ENCODE data around the gene SBF2.

SBF2 gene

DNA sequence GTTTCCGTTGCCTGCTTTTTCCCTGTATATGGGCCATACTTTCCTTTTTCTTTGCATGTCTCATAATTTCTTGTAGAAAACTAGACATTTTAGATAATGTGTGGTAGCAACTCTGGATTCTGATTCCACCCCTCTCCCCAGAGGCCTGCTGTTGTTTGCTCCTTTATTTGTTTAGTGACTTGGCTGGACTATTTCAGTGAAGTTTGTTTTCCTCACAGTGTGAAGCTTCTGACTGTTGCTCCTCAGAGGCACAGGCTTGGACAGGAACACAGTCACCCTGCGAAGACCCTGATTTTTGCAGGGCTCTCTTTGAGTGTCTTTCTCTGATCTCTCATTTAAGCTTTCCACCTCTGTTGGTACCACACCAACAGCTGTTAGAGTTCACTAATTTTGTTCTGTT, 557.7 kb downstream of the SBF2 start:
- DNase-seq, result no peak

DNA sequence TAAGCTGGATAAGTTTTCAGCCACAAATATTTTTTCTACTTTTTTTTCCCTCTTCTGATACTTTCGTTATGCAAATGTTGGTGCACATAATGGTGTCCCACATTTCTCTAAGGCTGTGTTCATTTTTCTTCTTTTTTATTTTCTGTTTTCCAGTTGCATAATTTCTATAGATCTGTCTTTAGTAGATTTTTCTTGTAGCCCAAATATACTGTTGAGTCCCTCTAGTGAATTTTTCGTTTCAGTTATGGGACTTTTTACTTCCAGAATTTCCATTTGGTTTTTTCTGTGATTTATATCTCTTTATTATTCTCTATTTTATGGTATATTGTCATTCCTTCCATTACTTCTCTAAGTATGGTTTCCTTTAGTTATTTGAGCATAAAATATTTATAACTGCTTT, 558.1 kb downstream of the SBF2 start:
- DNase-seq, result no peak

DNA sequence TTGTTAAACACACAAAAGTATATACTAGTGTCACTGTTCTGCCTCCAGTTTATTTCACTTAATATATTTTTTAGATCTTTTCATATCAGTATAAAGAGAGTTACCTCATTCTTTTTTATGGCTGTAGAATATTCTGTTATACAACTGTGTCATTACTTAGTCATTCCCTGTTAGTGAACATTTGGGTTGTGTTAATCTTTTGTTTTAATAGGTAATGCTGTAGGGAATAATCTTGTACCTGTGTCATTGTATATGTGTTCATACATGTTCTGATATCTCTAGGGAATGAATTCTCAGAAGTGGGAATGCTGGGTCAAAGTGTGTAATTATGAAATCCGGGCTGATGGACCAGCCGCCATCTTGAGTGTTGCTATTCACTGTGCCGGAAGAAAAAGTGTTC, 558.8 kb downstream of the SBF2 start:
- no peak for DNase-seq

DNA sequence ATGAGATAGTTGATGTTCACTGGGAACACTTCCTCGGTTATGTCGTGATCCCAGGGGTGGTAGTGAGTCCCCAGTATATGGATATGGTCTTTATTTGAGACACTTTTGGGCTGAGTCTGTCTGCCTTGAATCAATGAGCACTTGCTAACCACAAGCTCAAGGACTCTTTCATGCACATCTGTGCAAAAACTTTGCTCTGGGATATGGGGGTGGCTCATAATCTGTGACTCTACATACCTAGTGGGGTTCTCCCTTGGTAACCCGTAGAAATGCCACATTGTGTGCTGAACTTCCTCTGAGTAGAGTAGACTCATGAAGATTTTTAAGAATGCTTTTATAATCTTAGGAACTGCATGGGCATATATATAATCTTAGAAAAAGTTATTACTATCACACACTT, 560.8 kb downstream of the SBF2 start:
- no peak for DNase-seq

DNA sequence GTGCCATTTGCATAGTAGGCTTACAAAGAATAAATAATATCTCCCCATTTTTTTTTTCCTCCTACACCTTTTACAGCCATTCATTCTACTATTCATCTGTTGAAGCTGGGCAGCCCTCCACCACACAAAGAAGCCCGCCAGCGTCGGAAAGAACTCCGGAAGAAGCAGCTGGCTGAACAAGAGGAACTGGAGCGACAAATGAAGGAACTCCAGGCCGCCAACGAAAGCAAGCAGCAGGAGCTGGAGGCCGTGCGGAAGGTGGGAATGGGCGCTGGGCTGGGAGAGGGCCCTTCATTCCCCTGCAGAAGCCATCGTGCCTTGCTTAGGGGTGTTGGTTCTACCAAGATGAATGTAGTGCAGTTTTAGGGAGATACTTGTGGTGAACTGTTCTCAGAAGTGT, 561.6 kb downstream of the SBF2 start:
- no peak for DNase-seq

DNA sequence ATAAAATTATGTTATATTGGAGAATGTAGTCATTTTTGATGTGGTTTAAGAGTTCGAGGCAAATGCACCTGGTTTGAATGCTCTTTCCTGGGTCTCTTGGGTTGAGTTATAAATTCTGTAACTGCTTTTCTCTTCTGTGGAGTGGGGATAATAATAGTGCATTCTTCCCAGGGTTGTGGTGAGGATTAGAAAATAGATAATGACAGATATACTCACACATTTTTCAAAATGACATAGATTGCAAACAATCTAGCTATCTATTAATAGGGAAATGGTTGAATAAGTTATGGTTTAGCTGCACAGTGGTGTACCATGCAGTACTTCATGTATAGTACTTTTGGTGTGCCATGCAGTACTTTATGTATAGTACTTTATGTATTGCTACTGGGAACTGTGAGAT, 562.8 kb downstream of the SBF2 start:
- no peak for DNase-seq

Measured in bone marrow (tissue), 2 donors.